ENCODE measurements around the gene EIF4EBP3.

Gene EIF4EBP3

GRCh38 chr5:140557136-140557805 lies 9.8 kb downstream of the EIF4EBP3 start, which contains the start of gene SRA1:
Gene SRA1 (minus strand): TSS chr5:140557473. CDS start chr5:140557452, 21 bp downstream.
- DNase-seq, result peak; percentile 58 to 80

DNA sequence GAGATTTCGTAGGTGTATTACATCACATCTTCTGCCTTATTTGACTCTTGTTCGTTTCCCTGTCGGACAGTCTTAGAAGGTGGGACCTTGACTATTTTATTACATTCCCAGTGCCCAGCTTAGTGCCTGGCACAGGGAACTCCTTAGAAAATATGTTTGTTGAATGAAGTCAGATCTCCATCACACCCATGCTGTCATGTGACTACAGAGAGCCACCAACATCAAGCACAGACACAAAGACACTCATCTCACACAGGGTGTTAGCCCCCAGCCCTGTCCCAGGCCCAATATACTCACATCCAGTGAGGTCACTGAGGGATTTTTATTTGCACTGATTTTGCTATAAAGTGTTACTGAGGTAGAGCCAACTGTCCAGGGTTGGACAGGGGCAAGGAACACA lies 10.5 kb downstream of the EIF4EBP3 start:
- no peak for DNase-seq

GRCh38 chr5:140558542-140558941 lies 11.1 kb downstream of the EIF4EBP3 start:
- no peak for DNase-seq

DNA sequence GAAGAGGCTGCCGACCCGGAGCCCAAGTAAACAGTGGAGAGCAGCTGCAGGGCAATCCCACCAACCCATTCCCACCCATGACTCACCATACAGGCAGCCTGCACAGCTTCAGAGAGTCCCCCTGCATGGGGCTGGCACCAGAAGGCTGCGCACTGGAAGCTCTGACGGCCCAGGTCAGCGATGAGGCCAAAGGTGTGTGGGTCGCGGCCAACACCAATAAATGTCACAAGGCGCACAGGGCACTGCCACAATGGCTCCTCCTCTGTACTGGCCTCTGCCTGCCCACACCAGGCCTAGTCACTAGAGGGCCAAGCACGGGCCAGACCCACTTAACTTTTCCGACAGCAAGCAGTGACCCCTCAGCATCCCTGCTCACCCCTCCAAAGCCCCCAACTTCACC lies 12.8 kb downstream of the EIF4EBP3 start:
- no peak for DNase-seq

DNA sequence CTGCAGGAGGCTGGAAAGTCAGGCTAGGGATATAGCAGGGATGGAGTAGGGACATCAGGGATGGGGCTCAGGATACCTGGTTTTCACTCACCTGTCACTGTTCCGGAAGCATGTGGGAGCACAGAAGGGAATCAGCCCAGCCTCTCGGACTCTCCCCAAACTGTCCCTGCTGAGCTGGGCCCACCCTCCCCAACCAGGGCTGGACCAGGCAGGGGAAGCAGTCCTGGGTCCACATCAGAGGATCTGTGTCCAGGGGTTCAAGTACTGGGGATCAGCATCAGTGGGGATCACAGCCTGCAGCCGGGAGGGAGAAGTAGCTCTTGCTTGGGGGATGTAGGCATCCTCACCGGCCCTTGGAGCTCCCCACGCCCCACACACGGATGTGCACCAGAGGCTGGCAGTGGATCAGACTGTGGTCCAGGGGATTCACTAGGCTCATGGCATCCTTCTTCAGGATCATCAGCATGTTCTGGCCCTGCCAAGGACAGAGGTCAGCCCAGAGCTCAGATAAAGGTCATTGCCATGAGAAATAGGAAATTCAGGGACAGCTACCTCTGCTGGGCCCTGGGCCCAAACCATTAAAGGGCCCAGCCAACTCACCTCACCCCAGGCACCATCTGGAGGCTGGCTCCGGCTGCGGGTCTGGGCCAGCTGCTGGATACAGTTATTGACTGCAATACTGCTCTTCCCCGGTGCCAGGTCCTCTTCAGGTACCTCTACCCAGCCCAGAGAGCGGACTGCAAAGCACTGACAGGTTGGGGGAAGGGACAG lies 14.5 kb downstream of the EIF4EBP3 start:
- DNase-seq, result no peak

DNA sequence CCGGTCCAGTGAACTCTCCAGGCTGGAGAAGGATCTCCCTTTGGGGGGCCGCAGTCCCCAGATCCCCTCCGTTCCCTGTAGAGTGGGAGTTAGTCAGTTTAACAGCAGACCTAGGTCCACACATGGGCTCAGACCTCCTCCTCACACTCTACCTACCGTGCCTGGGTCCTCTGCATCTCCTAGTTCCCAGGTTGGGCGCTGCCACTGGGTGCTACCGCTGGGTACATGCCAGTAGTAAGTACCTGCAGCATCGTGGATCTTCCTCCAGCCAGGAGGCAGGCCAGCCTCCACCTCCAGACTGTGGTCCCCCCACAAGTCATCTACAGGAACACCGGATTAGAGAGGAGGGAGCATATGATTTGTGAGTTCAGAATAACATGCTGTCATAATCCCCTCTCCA lies 16.1 kb downstream of the EIF4EBP3 start:
- DNase-seq, result no peak

DNA sequence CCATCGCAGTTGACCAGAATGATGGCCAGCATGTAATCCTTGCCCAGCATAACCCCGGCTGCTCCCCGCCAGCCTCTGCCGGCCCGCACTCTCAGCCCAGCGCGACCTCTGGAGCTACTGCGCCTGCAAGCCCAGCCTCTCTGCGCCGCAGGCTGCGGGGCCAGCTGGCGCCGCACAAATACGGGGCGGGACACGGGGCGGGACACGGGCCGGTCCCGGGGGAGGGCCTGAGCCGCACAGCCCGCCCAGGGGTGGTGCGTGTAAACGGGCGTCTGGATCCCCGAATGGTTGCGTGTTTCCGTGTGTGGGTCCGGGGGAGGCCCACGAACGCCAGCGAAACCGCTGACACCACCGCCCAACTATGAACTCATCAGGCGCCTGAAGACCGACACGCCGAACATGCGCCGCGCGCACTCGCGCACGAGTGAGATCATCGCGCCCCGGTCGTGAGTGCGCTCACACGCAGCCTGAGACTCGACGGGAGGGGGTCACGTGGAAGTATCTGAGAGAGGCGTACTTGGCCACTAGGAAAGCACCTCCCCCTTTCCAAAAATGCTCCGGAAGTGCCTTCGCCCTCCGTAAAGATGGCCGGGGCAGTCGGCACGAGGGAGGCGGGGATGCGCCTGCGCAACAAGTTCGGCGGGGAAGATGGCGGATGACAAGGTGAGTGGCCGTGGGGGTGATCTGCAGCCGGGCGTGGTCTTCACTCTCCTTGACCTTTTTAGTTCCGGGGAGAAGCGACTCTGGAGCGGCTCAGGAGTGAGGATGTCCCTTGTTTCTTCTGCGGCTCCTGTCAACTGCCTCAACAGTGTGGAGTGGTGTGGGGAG lies 16.9 kb downstream of the EIF4EBP3 start, which contains the start of the genes APBB3 and SLC35A4:
Gene APBB3 (minus strand): TSS at position 403 of the 828 bp plus-strand sequence. CDS start 353 bp downstream, at position 50.
Gene SLC35A4 (plus strand): TSS at position 633 of the 828 bp plus-strand sequence. CDS start 2,342 bp downstream, outside the sequence.
- DNase-seq, result peak; percentile 98 to 99

DNA sequence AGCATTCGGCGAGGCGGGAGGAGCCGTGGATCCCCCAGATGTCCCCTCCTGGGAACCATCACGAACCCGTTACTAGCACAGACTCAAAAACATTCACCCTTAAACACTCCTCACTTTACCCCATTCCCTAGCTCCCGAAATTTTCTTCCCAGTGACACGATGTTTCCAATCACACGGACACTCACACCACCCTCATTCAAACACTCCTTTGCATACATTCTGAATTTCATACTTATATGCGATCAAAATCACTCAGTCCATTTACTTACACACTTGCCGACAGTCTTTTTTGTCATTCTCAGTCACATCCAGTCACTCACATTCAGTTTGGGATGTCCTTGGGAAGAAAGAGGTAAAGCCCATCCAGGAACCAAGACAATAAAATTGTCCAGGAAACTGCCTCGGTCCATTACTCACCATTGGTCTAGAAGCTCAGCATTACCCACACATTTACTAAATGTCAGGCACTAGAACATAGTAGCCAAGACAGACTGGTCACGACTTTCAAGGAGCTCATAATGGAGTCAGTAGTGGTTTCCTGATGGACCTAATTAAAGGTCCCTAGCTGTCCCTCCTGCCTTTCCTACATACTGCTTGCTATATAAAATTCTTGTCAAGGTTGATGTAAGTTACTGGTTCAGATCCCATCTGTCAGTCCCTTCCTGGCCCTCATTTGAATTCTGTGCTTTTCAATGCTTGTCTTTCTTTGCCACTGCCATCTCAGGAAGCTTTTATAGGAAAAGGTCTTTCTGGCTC lies 17.7 kb downstream of the EIF4EBP3 start:
- DNase-seq, result no peak

DNA sequence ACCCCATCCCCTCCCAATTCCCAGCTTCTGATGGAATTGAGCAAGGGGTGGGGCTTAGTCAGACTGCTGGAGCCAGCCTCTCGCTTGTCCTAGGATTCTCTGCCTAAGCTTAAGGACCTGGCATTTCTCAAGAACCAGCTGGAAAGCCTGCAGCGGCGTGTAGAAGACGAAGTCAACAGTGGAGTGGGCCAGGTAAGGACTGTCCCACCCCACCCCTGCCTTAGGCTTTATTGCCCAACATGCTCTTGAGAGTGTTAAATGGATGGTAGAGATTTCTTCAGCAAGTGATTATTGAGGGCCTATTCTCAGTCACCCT lies 18.3 kb downstream of the EIF4EBP3 start:
- DNase-seq, result no peak

DNA sequence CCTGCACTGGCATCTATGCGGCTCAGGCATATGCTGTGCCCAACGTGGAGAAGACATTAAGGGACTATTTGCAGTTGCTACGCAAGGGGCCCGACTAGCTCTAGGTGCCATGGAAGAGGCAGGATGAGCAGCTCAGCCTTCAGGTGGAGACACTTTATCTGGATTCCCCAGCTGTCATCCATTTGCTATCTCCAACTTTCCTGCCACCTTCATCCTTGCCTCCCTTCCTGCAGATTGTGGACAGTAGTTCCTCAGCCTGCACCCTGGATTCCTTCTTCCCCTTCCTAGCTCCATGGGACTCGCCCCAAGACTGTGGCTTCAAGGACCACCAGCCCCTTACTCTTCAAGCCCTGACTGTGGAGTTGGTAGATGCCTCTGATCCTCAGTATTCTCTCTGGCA lies 19.2 kb downstream of the EIF4EBP3 start:
- DNase-seq, result no peak

- DNase-seq, result no peak
These were observed 19.8 kb downstream of the EIF4EBP3 start for GRCh38 chr5:140567136-140567818.

GRCh38 chr5:140567871-140568270 lies 20.4 kb downstream of the EIF4EBP3 start:
- no peak for DNase-seq

DNA sequence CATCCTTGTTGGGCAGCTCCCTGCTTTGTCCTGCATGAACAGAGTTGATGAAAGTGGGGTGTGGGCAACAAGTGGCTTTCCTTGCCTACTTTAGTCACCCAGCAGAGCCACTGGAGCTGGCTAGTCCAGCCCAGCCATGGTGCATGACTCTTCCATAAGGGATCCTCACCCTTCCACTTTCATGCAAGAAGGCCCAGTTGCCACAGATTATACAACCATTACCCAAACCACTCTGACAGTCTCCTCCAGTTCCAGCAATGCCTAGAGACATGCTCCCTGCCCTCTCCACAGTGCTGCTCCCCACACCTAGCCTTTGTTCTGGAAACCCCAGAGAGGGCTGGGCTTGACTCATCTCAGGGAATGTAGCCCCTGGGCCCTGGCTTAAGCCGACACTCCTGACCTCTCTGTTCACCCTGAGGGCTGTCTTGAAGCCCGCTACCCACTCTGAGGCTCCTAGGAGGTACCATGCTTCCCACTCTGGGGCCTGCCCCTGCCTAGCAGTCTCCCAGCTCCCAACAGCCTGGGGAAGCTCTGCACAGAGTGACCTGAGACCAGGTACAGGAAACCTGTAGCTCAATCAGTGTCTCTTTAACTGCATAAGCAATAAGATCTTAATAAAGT lies 21.1 kb downstream of the EIF4EBP3 start:
- DNase-seq, result no peak

DNA sequence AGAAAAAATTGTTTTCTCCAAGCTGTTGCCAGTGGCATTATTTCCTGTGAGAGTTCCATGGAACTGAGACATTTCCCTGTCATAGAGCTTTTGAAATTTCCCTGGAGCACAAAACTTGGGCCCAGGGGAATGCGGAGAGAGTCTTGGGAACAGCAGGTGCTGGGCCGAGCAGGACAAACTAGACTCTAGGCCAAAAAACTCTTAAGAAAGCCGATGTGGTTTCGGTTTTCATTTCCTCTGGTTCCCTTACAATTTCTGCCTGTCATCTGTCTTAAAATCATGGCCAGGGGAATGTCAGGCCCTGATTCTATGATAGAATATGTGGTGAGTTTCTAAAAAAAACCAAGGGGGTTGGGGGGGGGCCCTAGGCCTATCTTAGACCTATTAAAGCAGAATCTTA lies 21.7 kb downstream of the EIF4EBP3 start:
- peak in 1 of 2 donors; percentile 15 for DNase-seq

- DNase-seq, result no peak
These were observed 22.6 kb downstream of the EIF4EBP3 start for GRCh38 chr5:140570058-140570457.

DNA sequence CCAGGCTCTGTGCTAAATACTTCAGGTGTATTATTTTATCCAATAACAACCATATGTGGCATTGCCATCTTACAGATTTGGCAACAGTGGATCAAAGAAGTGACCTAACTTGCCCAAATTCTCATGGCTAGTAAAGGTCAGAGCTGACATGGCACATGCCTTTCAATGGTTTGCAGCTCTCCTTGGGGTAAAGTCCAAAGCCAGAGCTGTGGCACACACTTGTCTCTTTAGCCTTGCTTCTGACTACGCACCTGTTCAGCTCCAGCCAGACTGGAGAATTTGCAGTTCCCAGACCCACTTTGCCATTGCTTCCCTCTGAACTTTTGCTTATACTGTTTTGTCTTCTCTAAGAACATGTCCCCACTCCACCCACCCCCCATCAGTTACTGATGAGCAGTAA lies 23.0 kb downstream of the EIF4EBP3 start:
- DNase-seq, result no peak

DNA sequence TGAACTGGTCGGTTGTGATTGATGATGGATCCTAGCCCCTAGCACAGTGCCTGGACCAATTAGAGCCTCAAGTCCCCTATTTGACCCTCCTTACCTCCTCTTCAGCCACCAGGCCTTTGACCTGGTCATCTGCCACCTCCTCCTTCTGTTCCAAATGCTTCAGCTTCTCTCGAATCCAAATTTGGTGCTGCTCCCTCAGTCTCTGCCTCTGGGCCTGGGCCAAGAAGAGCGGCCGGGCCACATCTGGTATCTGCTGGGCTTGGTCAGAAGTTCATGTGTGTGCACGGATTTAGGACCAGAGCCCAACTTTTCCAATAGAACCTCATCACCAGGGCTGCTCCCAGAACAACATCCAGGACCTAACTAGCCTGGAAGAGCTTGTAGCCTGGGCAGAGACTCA lies 23.6 kb downstream of the EIF4EBP3 start:
- DNase-seq, result no peak

DNA sequence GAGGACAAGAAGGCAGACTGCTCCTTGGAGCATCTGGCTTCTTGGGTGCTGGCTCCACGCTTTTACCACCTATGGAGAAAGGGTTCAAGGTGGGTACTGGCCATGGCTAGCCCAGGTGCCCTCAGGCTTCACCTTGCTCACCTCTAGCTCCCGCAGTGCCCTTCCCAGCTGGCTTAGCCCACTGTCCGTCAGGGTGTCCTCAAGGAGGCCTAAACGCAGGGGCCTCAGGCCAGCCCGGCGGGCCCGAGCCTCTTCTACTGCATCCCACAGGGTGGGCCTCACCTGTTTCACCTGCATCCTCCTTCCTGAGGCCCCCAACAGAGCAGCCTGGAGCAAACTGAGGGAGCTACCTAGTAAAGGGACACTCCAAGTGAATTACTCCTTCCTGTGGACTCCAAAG lies 26.2 kb downstream of the EIF4EBP3 start:
- no peak for DNase-seq

GRCh38 chr5:140574165-140574564 lies 26.7 kb downstream of the EIF4EBP3 start:
- DNase-seq, result no peak

- peak; percentile 5 to 10 for DNase-seq
These were observed 27.8 kb downstream of the EIF4EBP3 start for GRCh38 chr5:140575309-140575708.

DNA sequence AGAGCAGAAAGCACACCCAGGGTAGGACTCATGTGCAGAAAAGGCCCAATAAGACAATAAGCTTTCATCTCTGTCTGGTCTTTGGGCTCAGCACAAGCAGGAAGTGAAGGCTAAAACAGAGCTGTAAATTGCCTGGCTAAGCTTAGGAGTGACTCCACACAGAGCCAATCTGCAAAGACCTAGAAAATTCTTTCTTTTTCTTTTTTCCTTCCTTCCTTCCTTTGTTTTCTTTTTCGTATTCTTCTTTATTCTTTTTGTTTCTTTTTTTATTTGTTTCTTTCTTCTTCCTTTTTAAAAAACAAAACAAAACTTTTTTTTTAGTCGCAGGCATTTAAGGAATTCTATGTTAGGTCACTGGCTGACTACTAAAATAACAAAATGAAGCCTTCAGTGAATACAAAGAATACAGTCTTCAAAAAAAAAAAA lies 29.3 kb downstream of the EIF4EBP3 start:
- no peak for DNase-seq
